ENCODE measurements around the gene PTH1R.

PTH1R gene

GRCh38 chr3:46948830-46949671, 71.5 kb downstream of the PTH1R start:
- no peak for DNase-seq

- DNase-seq, result no peak
These were observed 72.7 kb downstream of the PTH1R start for GRCh38 chr3:46950177-46950576.

- no peak for DNase-seq
These were observed 73.2 kb downstream of the PTH1R start for GRCh38 chr3:46950650-46951241.

- no peak for DNase-seq
These were observed 75.3 kb downstream of the PTH1R start for GRCh38 chr3:46952813-46953212.
